Sigmoid colon (tissue), 4 donors: ENCODE results near the gene PVALEF.

Experiments used
- EP300 ChIP-seq, 4 donors: sonication (generic); formaldehyde crosslinking; IDR thresholded peaks; one replicate each; pipeline ENCODE4 v1.6.1; 2017; ENCODE audit warnings: antibody characterized with exemption in 4 of 4
- POLR2A ChIP-seq, 2 donors: fragments of 450-650 bp; IDR thresholded peaks; one replicate each; pipeline ENCODE4 v1.6.1; 2016; ENCODE audit warnings: antibody characterized with exemption in 2 of 2, mild to moderate bottlenecking in 2 of 2, moderate library complexity in 2 of 2
- TF ChIP-seq, protein P1 (sequence below), 4 experiments: fragments of 450-650 bp in 3 of 4; fragments of 200-600 bp in 1 of 4; IDR thresholded peaks; one replicate each; pipeline ENCODE4 v1.5.1; 2016 to 2019; ENCODE audit warnings: antibody characterized with exemption in 4 of 4, mild to moderate bottlenecking in 3 of 4, moderate library complexity in 2 of 4

GRCh38 chr17:81228420-81228819 lies 63.1 kb downstream of the PVALEF start:
- TF ChIP-seq, protein P1, sequence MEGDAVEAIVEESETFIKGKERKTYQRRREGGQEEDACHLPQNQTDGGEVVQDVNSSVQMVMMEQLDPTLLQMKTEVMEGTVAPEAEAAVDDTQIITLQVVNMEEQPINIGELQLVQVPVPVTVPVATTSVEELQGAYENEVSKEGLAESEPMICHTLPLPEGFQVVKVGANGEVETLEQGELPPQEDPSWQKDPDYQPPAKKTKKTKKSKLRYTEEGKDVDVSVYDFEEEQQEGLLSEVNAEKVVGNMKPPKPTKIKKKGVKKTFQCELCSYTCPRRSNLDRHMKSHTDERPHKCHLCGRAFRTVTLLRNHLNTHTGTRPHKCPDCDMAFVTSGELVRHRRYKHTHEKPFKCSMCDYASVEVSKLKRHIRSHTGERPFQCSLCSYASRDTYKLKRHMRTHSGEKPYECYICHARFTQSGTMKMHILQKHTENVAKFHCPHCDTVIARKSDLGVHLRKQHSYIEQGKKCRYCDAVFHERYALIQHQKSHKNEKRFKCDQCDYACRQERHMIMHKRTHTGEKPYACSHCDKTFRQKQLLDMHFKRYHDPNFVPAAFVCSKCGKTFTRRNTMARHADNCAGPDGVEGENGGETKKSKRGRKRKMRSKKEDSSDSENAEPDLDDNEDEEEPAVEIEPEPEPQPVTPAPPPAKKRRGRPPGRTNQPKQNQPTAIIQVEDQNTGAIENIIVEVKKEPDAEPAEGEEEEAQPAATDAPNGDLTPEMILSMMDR (IDR thresholded peaks at IDR 0.05) = no peak
- no peak for TF ChIP-seq EP300 (IDR thresholded peaks at IDR 0.05)
- TF ChIP-seq POLR2A (IDR thresholded peaks at IDR 0.05) = no peak
